Glutamatergic neuron (in vitro differentiated cells): ENCODE results near the gene TCF7. TPM values are rescaled to one million over a fixed set of nuclear protein-coding genes. Genes with fewer than 3 reads are reported as not detected.
A peak's percentile ranks its signal among the peaks of the same experiment; 100 is the strongest.

ENCODE experiments used
- DNase-seq: peaks from one replicate; pipeline ENCODE4 v3.0.0; 2022
- H3K27ac Mint-ChIP-seq: one replicate; pipeline ENCODE4 v1.8.0; 2020; ENCODE audit warnings: mild to moderate bottlenecking, mixed read lengths, inconsistent platforms; ENCODE audit not compliant: unreplicated experiment
- H3K27me3 Mint-ChIP-seq: one replicate; pipeline ENCODE4 v1.8.0; 2020; ENCODE audit warnings: mild to moderate bottlenecking, moderate library complexity, mixed read lengths, inconsistent platforms; ENCODE audit not compliant: unreplicated experiment
- H3K36me3 Mint-ChIP-seq: one replicate; pipeline ENCODE4 v1.8.0; 2020; ENCODE audit warnings: mild to moderate bottlenecking, mixed read lengths, inconsistent platforms; ENCODE audit not compliant: unreplicated experiment
- H3K4me1 Mint-ChIP-seq: one replicate; pipeline ENCODE4 v1.8.0; 2020; ENCODE audit warnings: mild to moderate bottlenecking, low read depth, mixed read lengths, inconsistent platforms; ENCODE audit not compliant: unreplicated experiment
- H3K4me3 Mint-ChIP-seq: one replicate; pipeline ENCODE4 v1.8.0; 2020; ENCODE audit warnings: mild to moderate bottlenecking, mixed read lengths, inconsistent platforms; ENCODE audit not compliant: unreplicated experiment
- H3K9me3 Mint-ChIP-seq: one replicate; pipeline ENCODE4 v1.8.0; 2020; ENCODE audit warnings: mild to moderate bottlenecking, moderate library complexity, mixed read lengths, inconsistent platforms; ENCODE audit not compliant: unreplicated experiment
- total RNA-seq: library from RNA; stranded (reverse); fragmentation: NEBNext Ultra II Directional; extraction: Animal tissue kit (Norgen Biotek cat#: 25700); gene quantifications from one replicate; pipeline ENCODE4 v1.2.1, GENCODE V29; 2021; ENCODE audit not compliant: unreplicated experiment
- TF ChIP-seq, protein P1 (sequence below): fragments of 200-600 bp; sonication (generic); IDR thresholded peaks from one replicate; pipeline ENCODE4 v1.5.0; 2021; ENCODE audit not compliant: partially characterized antibody, unreplicated experiment

The TCF7 gene
- total RNA-seq, 1 donor from 2014 or later = 5.8 TPM

GRCh38 chr5:134174841-134175839 lies 60.7 kb downstream of the TCF7 start:
- no peak for DNase-seq
- H3K27ac Mint-ChIP-seq = peak overlapping the region; percentile 62

GRCh38 chr5:134175921-134176510 lies 61.5 kb downstream of the TCF7 start:
- Mint-ChIP-seq H3K4me3 (peak overlapping the region; percentile 97), H3K27ac (peak overlapping the region; percentile 94), H3K36me3 (peaks cover 4% of the 10 kb centered on the region), H3K4me1 (peaks cover 8% of the 10 kb centered on the region), H3K27me3 (peaks cover 4% of the 10 kb centered on the region), H3K9me3 (peaks cover 4% of the 10 kb centered on the region)
- TF ChIP-seq, protein P1, sequence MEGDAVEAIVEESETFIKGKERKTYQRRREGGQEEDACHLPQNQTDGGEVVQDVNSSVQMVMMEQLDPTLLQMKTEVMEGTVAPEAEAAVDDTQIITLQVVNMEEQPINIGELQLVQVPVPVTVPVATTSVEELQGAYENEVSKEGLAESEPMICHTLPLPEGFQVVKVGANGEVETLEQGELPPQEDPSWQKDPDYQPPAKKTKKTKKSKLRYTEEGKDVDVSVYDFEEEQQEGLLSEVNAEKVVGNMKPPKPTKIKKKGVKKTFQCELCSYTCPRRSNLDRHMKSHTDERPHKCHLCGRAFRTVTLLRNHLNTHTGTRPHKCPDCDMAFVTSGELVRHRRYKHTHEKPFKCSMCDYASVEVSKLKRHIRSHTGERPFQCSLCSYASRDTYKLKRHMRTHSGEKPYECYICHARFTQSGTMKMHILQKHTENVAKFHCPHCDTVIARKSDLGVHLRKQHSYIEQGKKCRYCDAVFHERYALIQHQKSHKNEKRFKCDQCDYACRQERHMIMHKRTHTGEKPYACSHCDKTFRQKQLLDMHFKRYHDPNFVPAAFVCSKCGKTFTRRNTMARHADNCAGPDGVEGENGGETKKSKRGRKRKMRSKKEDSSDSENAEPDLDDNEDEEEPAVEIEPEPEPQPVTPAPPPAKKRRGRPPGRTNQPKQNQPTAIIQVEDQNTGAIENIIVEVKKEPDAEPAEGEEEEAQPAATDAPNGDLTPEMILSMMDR = no peak
- no peak for DNase-seq

More at GRCh38 chr5:134174841-134175839, 60.7 kb downstream of the TCF7 start:
- Mint-ChIP-seq H3K4me3 (peak overlapping the region; percentile 97), H3K27me3 (peaks cover 4% of the 10 kb centered on the region), H3K36me3 (peaks cover 4% of the 10 kb centered on the region), H3K4me1 (peaks cover 8% of the 10 kb centered on the region), H3K9me3 (peaks cover 4% of the 10 kb centered on the region)
- TF ChIP-seq, protein P1 = no peak

- Mint-ChIP-seq H3K9me3 (peaks cover 4% of the 10 kb centered on the region), H3K36me3 (peaks cover 4% of the 10 kb centered on the region), H3K27me3 (peaks cover 4% of the 10 kb centered on the region), H3K4me3 (peak within 1 kb of the TSS; percentile 97), H3K27ac (peak within 1 kb of the TSS; percentile 99), H3K4me1 (peaks cover 8% of the 10 kb centered on the region)
- peak; percentile 85 for DNase-seq
- TF ChIP-seq, protein P1 = no peak
Measured at GRCh38 chr5:134176511-134177368, 62.3 kb downstream of the TCF7 start, which contains the start of gene SKP1. Gene SKP1, minus strand, starts transcription at chr5:134176950. Its CDS starts 2,928 bp downstream, at chr5:134174022.

DNA sequence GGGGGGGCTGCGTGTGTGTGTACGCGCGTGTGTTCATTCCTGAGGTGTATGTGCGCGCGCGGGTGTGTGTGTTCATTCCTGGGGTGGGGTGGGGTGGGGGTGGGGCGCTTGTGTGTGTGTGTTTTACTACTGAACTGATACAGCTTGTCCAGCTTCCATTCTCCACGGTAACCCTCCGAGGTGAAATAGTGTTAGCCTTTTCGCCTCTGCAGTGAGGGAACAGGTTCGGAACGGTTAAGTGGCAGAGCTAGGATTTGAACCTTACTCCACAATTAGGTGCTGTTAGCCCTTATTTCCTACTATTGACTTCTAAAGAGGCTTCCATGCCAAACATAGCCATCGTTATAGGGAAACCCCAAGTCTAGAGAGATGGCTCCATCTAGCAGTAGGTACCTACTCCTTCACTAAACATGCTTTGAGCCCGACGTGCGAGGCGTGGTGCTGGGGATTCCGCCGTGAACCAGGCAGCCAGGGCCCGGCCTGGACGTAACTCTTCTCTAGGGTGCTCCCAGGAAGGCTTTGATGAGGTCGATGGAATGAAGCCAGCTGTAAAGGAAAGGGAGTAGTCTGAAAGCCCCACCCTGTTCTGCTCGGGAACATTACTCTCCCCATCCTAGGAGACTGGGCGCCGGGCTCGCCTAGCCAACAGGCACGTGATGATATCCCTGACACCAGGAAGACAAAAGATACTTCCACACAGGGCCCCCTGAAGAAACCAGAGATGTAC lies 63.1 kb downstream of the TCF7 start:
- no peak for DNase-seq
- peak overlapping the region; percentile 94 for H3K4me3 Mint-ChIP-seq
- peaks cover 8% of the 10 kb centered on the region for H3K4me1 Mint-ChIP-seq
- peak overlapping the region; percentile 99 for H3K27ac Mint-ChIP-seq
- H3K27me3 Mint-ChIP-seq = peaks cover 3% of the 10 kb centered on the region
- no peaks in the 10 kb centered on the region for H3K36me3 Mint-ChIP-seq
- TF ChIP-seq, protein P1 = no peak
- H3K9me3 Mint-ChIP-seq = peaks cover 4% of the 10 kb centered on the region
